OCI-LY1 (cell line): ENCODE measurements around the gene CTSH.

Experiments
- H2AFZ ChIP-seq: fragments of 200-600 bp; sonication (generic), shearing (Covaris generic); 2 replicates; pipeline ENCODE4 v1.6.0; 2014; ENCODE audit warnings: antibody characterized with exemption, mild to moderate bottlenecking, low read length
- H3F3A ChIP-seq: fragments of 200-600 bp; sonication (generic), shearing (Covaris generic); 2 replicates; pipeline ENCODE4 v1.6.0; 2014; ENCODE audit warnings: mild to moderate bottlenecking, antibody characterized with exemption, low read length, moderate library complexity; ENCODE audit not compliant: insufficient read depth
- H3K27ac ChIP-seq: fragments of 200-600 bp; sonication (generic); 2 replicates; pipeline ENCODE4 v1.5.1; 2014; ENCODE audit warnings: low read length, mixed run types, mild to moderate bottlenecking, low read depth; ENCODE audit not compliant: poor library complexity, severe bottlenecking
- H3K27me3 ChIP-seq: fragments of 200-600 bp; sonication (generic); 2 replicates; pipeline ENCODE4 v1.6.0; 2014; ENCODE audit warnings: antibody characterized with exemption, mild to moderate bottlenecking, low read length, moderate library complexity; ENCODE audit not compliant: insufficient read depth
- H3K36me3 ChIP-seq: fragments of 200-600 bp; sonication (generic); 2 replicates; pipeline ENCODE4 v1.6.1; 2014; ENCODE audit warnings: mild to moderate bottlenecking, antibody characterized with exemption, low read length, moderate library complexity, mixed read lengths; ENCODE audit not compliant: insufficient read depth
- H3K4me1 ChIP-seq: fragments of 200-600 bp; sonication (generic); 2 replicates; pipeline ENCODE4 v1.5.1; 2014; ENCODE audit warnings: mild to moderate bottlenecking, low read length, moderate library complexity; ENCODE audit not compliant: insufficient read depth, severe bottlenecking
- H3K4me2 ChIP-seq: fragments of 200-600 bp; sonication (generic), shearing (Covaris generic); 2 replicates; pipeline ENCODE4 v1.6.1; 2014; ENCODE audit warnings: low read length
- H3K4me3 ChIP-seq: fragments of 200-600 bp; sonication (generic); 2 replicates; pipeline ENCODE4 v1.5.1; 2014; ENCODE audit warnings: low read length, low read depth, mild to moderate bottlenecking, mixed read lengths; ENCODE audit not compliant: poor library complexity, severe bottlenecking
- H3K79me2 ChIP-seq: fragments of 200-600 bp; shearing (Covaris generic); 2 replicates; pipeline ENCODE4 v1.6.1; 2016; ENCODE audit warnings: mixed run types, low read length, mixed read lengths; ENCODE audit not compliant: insufficient read depth
- H3K9ac ChIP-seq: fragments of 200-600 bp; sonication (generic), shearing (Covaris generic); 2 replicates; pipeline ENCODE4 v1.6.1; 2014; ENCODE audit warnings: mild to moderate bottlenecking, low read length, mixed read lengths
- H3K9me2 ChIP-seq: fragments of 200-600 bp; sonication (generic), shearing (Covaris generic); 2 replicates; pipeline ENCODE4 v1.6.1; 2014; ENCODE audit warnings: low read depth, mild to moderate bottlenecking, low read length, mixed read lengths
- H3K9me3 ChIP-seq: fragments of 200-600 bp; shearing (Covaris generic); 2 replicates; pipeline ENCODE4 v1.6.1; 2014; ENCODE audit warnings: low read length, mixed read lengths
- H4K20me1 ChIP-seq: fragments of 200-600 bp; sonication (generic), shearing (Covaris generic); 2 replicates; pipeline ENCODE4 v1.6.0; 2016; ENCODE audit warnings: mild to moderate bottlenecking, low read length; ENCODE audit not compliant: insufficient read depth
- EZH2 ChIP-seq: fragments of 200-600 bp; sonication (generic), shearing (Covaris generic); IDR thresholded peaks from 2 replicates; pipeline ENCODE4 v1.8.0; 2017; ENCODE audit warnings: borderline replicate concordance, mixed run types, mild to moderate bottlenecking, antibody characterized with exemption, low read length, moderate library complexity, mixed read lengths
- TF ChIP-seq, protein P1 (sequence below): fragments of 200-600 bp; sonication (generic), shearing (Covaris generic); IDR thresholded peaks from 2 replicates; pipeline ENCODE4 v1.5.1; 2017; ENCODE audit warnings: mild to moderate bottlenecking, antibody characterized with exemption, low read length, moderate library complexity, mixed read lengths

The CTSH gene

DNA sequence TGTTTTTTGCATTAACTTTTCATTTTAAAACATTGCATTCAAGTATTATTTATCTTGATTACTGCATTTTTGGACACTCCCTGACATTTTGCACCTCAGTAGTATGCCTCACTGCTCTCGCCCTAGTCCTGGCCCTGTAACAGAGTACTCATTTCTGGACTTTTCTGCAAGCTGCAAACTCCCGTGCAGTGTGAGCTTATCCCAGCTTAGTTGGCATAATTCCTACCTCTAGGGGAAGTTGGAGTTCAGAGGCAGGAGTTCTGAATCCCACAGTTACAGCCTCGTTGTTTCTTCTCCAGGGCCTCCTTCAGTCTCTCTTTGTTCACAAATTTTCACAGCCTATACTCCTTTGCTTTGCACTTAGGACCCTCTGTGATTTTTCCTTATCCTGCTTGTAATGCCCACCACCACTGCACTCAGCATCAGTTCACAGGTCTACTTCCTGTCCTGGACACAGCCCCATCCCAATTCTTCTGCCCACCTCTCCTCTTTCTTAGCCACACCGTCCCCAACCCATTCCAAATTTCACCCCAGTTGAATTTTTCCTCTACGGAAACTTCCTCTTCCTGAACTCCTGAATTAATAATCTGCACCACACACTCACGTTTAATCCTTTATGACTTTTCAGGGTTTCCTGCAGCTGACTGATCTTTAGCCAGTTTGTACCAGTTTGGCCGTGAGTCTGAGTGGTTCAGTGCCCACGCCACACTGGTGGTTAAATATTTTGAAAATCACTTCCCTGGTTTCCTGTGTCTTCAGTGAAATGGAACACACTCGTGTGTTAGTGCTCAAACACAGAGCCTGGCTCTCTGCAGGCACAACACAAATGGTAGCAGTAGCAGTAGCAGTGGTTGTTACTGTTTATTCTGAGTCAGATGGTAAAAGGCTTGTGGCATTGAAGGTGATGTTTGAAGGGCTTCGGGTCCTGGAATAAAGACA is 6.3 kb upstream of the CTSH start:
- H3K9ac ChIP-seq: no peak overlapping the region; the same call in 1 of the 2 replicates
- no peaks in the 10 kb centered on the region for H4K20me1 ChIP-seq
- H3K4me3 ChIP-seq: no peak overlapping the region
- no peak overlapping the region for H3K27ac ChIP-seq
- TF ChIP-seq, protein P1, sequence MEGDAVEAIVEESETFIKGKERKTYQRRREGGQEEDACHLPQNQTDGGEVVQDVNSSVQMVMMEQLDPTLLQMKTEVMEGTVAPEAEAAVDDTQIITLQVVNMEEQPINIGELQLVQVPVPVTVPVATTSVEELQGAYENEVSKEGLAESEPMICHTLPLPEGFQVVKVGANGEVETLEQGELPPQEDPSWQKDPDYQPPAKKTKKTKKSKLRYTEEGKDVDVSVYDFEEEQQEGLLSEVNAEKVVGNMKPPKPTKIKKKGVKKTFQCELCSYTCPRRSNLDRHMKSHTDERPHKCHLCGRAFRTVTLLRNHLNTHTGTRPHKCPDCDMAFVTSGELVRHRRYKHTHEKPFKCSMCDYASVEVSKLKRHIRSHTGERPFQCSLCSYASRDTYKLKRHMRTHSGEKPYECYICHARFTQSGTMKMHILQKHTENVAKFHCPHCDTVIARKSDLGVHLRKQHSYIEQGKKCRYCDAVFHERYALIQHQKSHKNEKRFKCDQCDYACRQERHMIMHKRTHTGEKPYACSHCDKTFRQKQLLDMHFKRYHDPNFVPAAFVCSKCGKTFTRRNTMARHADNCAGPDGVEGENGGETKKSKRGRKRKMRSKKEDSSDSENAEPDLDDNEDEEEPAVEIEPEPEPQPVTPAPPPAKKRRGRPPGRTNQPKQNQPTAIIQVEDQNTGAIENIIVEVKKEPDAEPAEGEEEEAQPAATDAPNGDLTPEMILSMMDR: no peak
- no peaks in the 10 kb centered on the region for H3F3A ChIP-seq
- H3K9me2 ChIP-seq: no peaks in the 10 kb centered on the region
- H3K27me3 ChIP-seq: no peaks in the 10 kb centered on the region
- peak overlapping the region; percentile 21; the same call in 1 of the 2 replicates for H3K4me2 ChIP-seq
- no peaks in the 10 kb centered on the region for H3K9me3 ChIP-seq
- H3K79me2 ChIP-seq: no peaks in the 10 kb centered on the region
- no peak overlapping the region for H2AFZ ChIP-seq
- H3K4me1 ChIP-seq: peaks cover 11% of the 10 kb centered on the region
- H3K36me3 ChIP-seq: no peaks in the 10 kb centered on the region

DNA sequence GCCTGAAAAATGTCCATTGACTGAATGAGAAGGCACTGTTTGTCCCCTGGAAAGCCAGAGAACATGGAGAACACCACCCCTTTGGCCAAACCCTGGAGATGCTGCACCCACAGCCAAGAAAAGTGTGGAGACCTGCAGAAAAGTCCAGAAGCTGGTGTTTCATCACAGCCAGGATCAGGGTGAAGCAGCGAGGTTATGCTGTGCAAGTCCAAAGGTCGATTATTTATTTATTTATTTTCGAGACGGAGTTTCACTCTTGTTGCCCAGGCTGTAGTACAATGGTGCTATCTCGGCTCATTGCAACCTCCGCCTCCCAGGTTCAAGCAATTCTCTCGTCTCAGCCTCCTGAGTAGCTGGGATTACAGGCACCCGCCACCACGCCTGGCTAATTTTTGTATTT is 5.5 kb upstream of the CTSH start:
- Histone ChIP-seq H3F3A (no peaks in the 10 kb centered on the region), H3K4me2 (no peak overlapping the region), H3K4me3 (no peak overlapping the region), H3K9ac (no peak overlapping the region), H3K9me2 (no peaks in the 10 kb centered on the region), H3K9me3 (no peaks in the 10 kb centered on the region), H3K4me1 (peaks cover 12% of the 10 kb centered on the region), H3K27ac (no peak overlapping the region), H2AFZ (no peak overlapping the region), H3K79me2 (no peaks in the 10 kb centered on the region), H4K20me1 (no peaks in the 10 kb centered on the region), H3K27me3 (no peaks in the 10 kb centered on the region), H3K36me3 (no peaks in the 10 kb centered on the region)
- TF ChIP-seq EZH2: no peak
- TF ChIP-seq, protein P1: no peak

DNA sequence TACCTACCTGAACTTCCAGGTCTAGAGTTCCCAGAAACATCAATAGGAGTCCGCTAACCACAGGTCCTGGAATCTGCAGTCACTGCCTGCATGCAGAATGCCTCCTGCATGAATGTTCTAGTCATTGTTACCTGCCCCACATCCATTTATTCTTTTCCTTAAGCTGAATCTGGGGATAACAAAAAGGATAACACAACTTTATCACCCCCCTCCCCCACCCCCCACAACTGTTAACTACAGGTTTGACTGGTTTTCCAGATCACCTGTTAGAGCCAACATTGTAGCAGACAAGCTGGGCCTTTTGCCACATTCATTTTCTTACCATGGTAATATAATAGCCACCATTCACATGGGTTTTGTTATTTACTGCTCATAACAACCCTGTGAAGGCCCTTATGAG is 4.6 kb upstream of the CTSH start:
- no peak overlapping the region for H2AFZ ChIP-seq
- peaks cover 14% of the 10 kb centered on the region for H3K4me1 ChIP-seq
- no peak overlapping the region for H3K4me2 ChIP-seq
- H3F3A ChIP-seq: no peaks in the 10 kb centered on the region
- H3K9ac ChIP-seq: no peak overlapping the region
- H3K36me3 ChIP-seq: no peaks in the 10 kb centered on the region
- no peaks in the 10 kb centered on the region for H3K9me3 ChIP-seq
- H3K27me3 ChIP-seq: no peaks in the 10 kb centered on the region
- TF ChIP-seq, protein P1: no peak
- TF ChIP-seq EZH2: no peak
- H3K9me2 ChIP-seq: no peaks in the 10 kb centered on the region
- H4K20me1 ChIP-seq: no peaks in the 10 kb centered on the region
- no peak overlapping the region for H3K4me3 ChIP-seq
- H3K27ac ChIP-seq: no peak overlapping the region
- H3K79me2 ChIP-seq: no peaks in the 10 kb centered on the region
